ENCODE data around the gene CHD2.

- TF ChIP-seq TP53 (CRISPR knock-in tag; IDR thresholded peaks at IDR 0.05) (no peak), NR2C2 (CRISPR knock-in tag; IDR thresholded peaks at IDR 0.05) (no peak), E2F4 (CRISPR knock-in tag; IDR thresholded peaks at IDR 0.05; ENCODE audit: borderline replicate concordance, low read depth) (no peak), CREB1 (CRISPR knock-in tag; IDR thresholded peaks at IDR 0.05) (no peak), CTCF (IDR thresholded peaks at IDR 0.05) (no peak), TEAD4 (CRISPR knock-in tag; IDR thresholded peaks at IDR 0.05) (no peak), E2F1 (CRISPR knock-in tag; IDR thresholded peaks at IDR 0.05) (no peak)
Observed at GRCh38 chr15:93071469-93071936, 171.4 kb downstream of the CHD2 start.

Measured in WTC11 (cell line).